ENCODE results near the gene PIGU.

DNA sequence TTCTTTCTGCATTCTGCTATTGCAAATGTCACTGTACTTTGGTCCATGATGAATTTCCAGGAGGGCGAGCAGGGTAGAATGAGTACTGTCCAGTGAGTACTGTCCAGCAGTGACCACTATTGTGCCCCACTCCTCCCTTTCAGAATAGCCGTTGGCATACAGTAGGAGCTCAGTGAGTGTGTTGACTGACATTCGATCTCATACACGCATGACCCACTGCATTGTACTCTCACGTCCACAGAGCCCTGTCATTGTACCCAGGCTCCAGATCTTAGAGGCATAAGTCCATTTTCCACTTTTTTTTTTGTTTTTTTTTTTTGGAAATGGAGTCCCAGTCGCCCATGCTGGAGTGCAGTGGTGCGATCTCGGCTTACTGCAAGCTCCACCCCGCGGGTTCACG, 152.5 kb downstream of the PIGU start:
- TF ChIP-seq, protein P1, sequence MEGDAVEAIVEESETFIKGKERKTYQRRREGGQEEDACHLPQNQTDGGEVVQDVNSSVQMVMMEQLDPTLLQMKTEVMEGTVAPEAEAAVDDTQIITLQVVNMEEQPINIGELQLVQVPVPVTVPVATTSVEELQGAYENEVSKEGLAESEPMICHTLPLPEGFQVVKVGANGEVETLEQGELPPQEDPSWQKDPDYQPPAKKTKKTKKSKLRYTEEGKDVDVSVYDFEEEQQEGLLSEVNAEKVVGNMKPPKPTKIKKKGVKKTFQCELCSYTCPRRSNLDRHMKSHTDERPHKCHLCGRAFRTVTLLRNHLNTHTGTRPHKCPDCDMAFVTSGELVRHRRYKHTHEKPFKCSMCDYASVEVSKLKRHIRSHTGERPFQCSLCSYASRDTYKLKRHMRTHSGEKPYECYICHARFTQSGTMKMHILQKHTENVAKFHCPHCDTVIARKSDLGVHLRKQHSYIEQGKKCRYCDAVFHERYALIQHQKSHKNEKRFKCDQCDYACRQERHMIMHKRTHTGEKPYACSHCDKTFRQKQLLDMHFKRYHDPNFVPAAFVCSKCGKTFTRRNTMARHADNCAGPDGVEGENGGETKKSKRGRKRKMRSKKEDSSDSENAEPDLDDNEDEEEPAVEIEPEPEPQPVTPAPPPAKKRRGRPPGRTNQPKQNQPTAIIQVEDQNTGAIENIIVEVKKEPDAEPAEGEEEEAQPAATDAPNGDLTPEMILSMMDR (IDR thresholded peaks at IDR 0.05), result no peak
- TF ChIP-seq POLR2A (IDR thresholded peaks at IDR 0.05), result no peak
